OCI-LY7 (cell line): ENCODE data around the gene NODAL.

Source experiments
- CTCF ChIP-seq: fragments of 200-600 bp; sonication (generic); conservative IDR thresholded peaks from 2 replicates; pipeline ENCODE4 v1.5.1; 2014; ENCODE audit warnings: mild to moderate bottlenecking, antibody characterized with exemption, low read length, moderate library complexity, mixed read lengths
- EZH2phosphoT487 ChIP-seq: fragments of 200-600 bp; sonication (generic); IDR thresholded peaks from 2 replicates; pipeline ENCODE4 v1.6.1; 2018; ENCODE audit warnings: low read depth, borderline replicate concordance, mild to moderate bottlenecking, mixed run types, antibody characterized with exemption, low read length, moderate library complexity, mixed read lengths

- TF ChIP-seq CTCF: no peak
- TF ChIP-seq EZH2phosphoT487: no peak
These were observed 37.0 kb upstream of the NODAL start, which contains the start of gene PALD1 for GRCh38 chr10:70478191-70479164.
